ENCODE measurements around the gene GSAP. TPM values are rescaled to one million over a fixed set of nuclear protein-coding genes. Genes with fewer than 3 reads are reported as not detected.

The GSAP gene
- total and polyA plus RNA-seq, 9 donors = 4.0 to 19.4 (median 11.2) TPM

DNA sequence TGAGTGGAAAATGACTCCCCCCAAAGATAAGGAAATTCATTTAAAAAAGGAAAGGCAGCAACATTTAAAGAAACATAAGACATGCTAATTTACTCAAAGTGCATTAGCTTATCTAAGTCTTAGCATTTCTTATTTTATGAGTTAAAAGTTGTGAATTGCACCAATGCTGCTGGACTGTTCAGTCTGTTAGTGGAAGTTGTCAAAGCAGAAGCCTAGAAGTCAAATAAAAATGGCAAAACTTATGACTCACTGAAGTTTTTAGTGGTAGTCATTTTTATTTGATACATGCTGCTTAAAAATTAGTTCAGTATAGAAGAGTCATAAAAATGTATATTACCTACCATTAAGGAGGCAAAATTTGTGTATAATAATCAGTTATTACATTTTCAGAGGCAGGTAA lies 125.7 kb downstream of the GSAP start:
- Histone ChIP-seq H3K9me3 (no peaks in the 10 kb centered on the region), H3K4me3 (no peak overlapping the region), H3K36me3 (no peaks in the 10 kb centered on the region), H3K27me3 (no peaks in the 10 kb centered on the region), H3K27ac (no peak overlapping the region), H3K4me1 (ENCODE audit: insufficient read depth) (no peaks in the 10 kb centered on the region)
- intact Hi-C loops (cut with DNase I) = no loop called here
- no peak for TF ChIP-seq POLR2A (IDR thresholded peaks at IDR 0.05)
- no peak for TF ChIP-seq EP300 (IDR thresholded peaks at IDR 0.05)
- TF ChIP-seq, protein P1, sequence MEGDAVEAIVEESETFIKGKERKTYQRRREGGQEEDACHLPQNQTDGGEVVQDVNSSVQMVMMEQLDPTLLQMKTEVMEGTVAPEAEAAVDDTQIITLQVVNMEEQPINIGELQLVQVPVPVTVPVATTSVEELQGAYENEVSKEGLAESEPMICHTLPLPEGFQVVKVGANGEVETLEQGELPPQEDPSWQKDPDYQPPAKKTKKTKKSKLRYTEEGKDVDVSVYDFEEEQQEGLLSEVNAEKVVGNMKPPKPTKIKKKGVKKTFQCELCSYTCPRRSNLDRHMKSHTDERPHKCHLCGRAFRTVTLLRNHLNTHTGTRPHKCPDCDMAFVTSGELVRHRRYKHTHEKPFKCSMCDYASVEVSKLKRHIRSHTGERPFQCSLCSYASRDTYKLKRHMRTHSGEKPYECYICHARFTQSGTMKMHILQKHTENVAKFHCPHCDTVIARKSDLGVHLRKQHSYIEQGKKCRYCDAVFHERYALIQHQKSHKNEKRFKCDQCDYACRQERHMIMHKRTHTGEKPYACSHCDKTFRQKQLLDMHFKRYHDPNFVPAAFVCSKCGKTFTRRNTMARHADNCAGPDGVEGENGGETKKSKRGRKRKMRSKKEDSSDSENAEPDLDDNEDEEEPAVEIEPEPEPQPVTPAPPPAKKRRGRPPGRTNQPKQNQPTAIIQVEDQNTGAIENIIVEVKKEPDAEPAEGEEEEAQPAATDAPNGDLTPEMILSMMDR (IDR thresholded peaks at IDR 0.05) = no peak
- DNase-seq = no peak

DNA sequence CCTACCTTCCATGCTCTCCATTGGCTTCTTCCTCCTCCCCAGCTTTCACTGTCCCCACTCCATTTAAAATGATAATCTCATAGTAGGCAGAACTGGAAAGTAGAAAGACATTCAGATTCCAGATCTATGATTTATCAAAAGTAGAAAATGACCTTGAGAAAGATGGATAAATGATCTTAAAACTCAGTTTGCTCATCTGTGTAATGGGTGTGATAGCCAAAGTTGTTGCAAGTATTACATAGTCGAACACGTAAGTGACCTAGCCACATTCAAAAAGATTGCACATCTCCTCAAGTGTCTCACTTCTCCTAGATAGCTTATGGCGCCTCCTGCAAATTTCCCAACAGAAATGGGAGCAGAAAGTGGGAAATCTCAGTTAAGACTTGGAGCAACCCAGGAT lies 126.8 kb downstream of the GSAP start:
- Histone ChIP-seq H3K36me3 (no peaks in the 10 kb centered on the region), H3K27ac (no peak overlapping the region), H3K27me3 (no peaks in the 10 kb centered on the region), H3K9me3 (no peaks in the 10 kb centered on the region), H3K4me3 (no peak overlapping the region), H3K4me1 (ENCODE audit: insufficient read depth) (no peaks in the 10 kb centered on the region)
- DNase-seq = no peak
- intact Hi-C loops (cut with DNase I) = no loop called here
- TF ChIP-seq, protein P1 (IDR thresholded peaks at IDR 0.05) = no peak
- TF ChIP-seq POLR2A (IDR thresholded peaks at IDR 0.05) = no peak
- WGBS, 3 donors = 96 to 99% (median 97%) methylated on average over 3 of the region's 3 CpGs

DNA sequence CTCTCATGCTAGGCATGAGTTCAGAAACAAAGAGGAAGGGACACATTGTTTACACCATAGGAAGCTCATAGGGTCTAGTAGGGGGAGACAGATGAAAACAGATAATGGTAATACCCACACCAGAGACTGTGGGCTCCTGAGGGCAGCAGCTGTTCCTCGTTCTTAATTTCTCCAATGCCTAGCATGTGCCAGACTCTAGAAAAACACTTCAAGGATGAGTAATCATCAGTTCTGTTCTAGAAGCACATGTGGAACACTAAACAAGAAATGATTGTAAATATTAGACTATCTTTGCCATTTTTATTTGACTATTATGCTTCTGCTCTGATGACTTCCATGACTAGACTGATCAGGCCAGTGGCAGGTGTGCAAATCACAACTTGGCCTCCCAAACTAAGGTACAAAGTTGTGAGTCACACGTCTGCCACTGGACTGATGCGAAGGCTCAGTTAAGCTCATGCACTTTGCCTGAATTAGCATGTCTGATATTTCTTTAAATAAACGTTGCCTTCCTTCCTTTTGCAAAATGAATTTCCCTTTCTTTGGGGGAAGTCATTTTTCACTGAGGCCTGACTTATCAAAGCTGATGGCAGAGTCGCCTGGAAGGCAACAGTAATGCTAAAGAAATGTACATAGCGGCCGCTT lies 127.4 kb downstream of the GSAP start:
- intact Hi-C loops (cut with DNase I) = no loop called here
- no peaks in the 10 kb centered on the region for H3K4me1 ChIP-seq (ENCODE audit: insufficient read depth)
- WGBS, 3 donors = 77 to 82% (median 79%) methylated on average over 7 of the region's 7 CpGs

GRCh38 chr7:77284616-77285015 lies 131.5 kb downstream of the GSAP start:
- 75 to 86% (median 79%) methylated on average over 2 of the region's 2 CpGs for WGBS, 3 donors
- no peaks in the 10 kb centered on the region for H3K36me3 ChIP-seq
- H3K9me3 ChIP-seq = no peaks in the 10 kb centered on the region
- intact Hi-C loops (cut with DNase I) = no loop called here
- H3K27me3 ChIP-seq = no peaks in the 10 kb centered on the region
- H3K27ac ChIP-seq = no peak overlapping the region
- TF ChIP-seq POLR2A (IDR thresholded peaks at IDR 0.05) (no peak), EP300 (IDR thresholded peaks at IDR 0.05) (no peak)
- TF ChIP-seq, protein P1 (IDR thresholded peaks at IDR 0.05) = no peak
- H3K4me1 ChIP-seq (ENCODE audit: insufficient read depth) = peaks cover 2% of the 10 kb centered on the region
- H3K4me3 ChIP-seq = no peak overlapping the region
- no peak for DNase-seq

More for the DNA sequence above, 127.4 kb downstream of the GSAP start:
- DNase-seq = no peak
- TF ChIP-seq POLR2A (IDR thresholded peaks at IDR 0.05) (no peak), EP300 (IDR thresholded peaks at IDR 0.05) (no peak)
- TF ChIP-seq, protein P1 (IDR thresholded peaks at IDR 0.05) = no peak
- Histone ChIP-seq H3K27me3 (no peaks in the 10 kb centered on the region), H3K36me3 (no peaks in the 10 kb centered on the region), H3K9me3 (no peaks in the 10 kb centered on the region), H3K27ac (no peak overlapping the region), H3K4me3 (no peak overlapping the region)

Measured in ovary (tissue), 9 donors.